ENCODE data around the gene PAK5. TPM values are rescaled to one million over a fixed set of nuclear protein-coding genes. Genes with fewer than 3 reads are reported as not detected.

The PAK5 gene
- total and polyA plus RNA-seq, 4 donors: 0.03 to 0.51 (median 0.16) TPM

DNA sequence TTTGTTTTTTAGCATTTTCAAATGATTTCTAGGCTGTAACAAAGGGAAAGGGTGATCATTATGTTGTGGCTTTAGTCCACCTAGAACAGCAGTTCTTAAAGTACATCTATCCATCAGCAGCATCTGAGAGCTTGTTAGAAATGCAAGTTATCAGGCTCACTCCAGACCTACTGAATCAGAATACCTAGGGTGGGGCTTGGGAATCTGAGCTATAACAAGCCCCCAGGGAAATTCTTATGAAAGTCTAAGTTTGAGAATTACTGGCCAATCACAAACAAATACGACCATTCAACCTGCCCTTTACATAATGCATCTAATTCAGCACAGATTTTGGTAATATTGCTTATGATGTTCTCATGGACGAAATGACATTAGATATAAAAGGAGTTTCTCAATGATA lies 201.0 kb downstream of the PAK5 start:
- 79 to 90% methylated on average over 2 of the region's 2 CpGs for WGBS, 2 donors

DNA sequence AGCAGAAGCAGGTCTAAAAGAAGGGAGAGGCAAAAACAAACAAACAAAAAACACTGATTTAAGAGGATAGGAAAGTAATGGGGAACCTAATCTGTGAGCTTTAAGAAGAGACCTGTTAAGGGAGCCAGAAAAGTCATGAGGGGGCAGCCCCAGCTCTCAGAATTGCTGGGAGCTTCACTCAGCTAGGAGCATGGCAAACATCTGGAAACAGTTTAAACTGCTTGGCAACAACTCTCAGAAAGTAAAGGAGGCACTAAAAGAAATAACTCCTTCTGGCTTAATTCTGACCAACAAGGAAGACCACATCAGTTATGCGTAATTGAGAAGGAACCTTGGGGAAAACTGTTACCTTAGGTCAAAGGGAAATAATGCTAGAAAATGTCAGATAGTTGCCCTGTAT lies 203.1 kb downstream of the PAK5 start:
- H3K27me3 ChIP-seq (ENCODE audit: control insufficient read depth in 3 of 3, insufficient read depth in 3 of 3, low read length in 2 of 3): no peaks in the 10 kb centered on the region
- 89 to 90% methylated on average over 1 of the region's 1 CpG for WGBS, 2 donors
- H3K36me3 ChIP-seq (ENCODE audit: control insufficient read depth in 4 of 4, insufficient read depth in 4 of 4, low read length in 4 of 4): no peaks in the 10 kb centered on the region
- no peaks in the 10 kb centered on the region for H3K9me3 ChIP-seq (ENCODE audit: control insufficient read depth in 4 of 4, insufficient read depth in 3 of 4, low read length in 3 of 4)
- no peaks in the 10 kb centered on the region for H3K4me1 ChIP-seq (ENCODE audit: control insufficient read depth in 5 of 5, insufficient read depth in 5 of 5, low read length in 5 of 5)
- no peak overlapping the region for H3K9ac ChIP-seq (ENCODE audit: insufficient read depth in 1 of 2, low read length in 2 of 2)
- TF ChIP-seq, protein P1, sequence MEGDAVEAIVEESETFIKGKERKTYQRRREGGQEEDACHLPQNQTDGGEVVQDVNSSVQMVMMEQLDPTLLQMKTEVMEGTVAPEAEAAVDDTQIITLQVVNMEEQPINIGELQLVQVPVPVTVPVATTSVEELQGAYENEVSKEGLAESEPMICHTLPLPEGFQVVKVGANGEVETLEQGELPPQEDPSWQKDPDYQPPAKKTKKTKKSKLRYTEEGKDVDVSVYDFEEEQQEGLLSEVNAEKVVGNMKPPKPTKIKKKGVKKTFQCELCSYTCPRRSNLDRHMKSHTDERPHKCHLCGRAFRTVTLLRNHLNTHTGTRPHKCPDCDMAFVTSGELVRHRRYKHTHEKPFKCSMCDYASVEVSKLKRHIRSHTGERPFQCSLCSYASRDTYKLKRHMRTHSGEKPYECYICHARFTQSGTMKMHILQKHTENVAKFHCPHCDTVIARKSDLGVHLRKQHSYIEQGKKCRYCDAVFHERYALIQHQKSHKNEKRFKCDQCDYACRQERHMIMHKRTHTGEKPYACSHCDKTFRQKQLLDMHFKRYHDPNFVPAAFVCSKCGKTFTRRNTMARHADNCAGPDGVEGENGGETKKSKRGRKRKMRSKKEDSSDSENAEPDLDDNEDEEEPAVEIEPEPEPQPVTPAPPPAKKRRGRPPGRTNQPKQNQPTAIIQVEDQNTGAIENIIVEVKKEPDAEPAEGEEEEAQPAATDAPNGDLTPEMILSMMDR (IDR thresholded peaks at IDR 0.05; ENCODE audit: control extremely low read depth, extremely low read depth): no peak
- H3K27ac ChIP-seq (ENCODE audit: low read depth in 1 of 2, low read length in 1 of 2): no peak overlapping the region
- DNase-seq (no peak), ATAC-seq (ENCODE audit: insufficient read depth, low FRiP score) (no peak)
- no peak overlapping the region for H3K4me3 ChIP-seq

More for the DNA sequence above, 201.0 kb downstream of the PAK5 start:
- H3K4me3 ChIP-seq: no peak overlapping the region
- no peaks in the 10 kb centered on the region for H3K4me1 ChIP-seq (ENCODE audit: control insufficient read depth in 5 of 5, insufficient read depth in 5 of 5, low read length in 5 of 5)
- no peaks in the 10 kb centered on the region for H3K9me3 ChIP-seq (ENCODE audit: control insufficient read depth in 4 of 4, insufficient read depth in 3 of 4, low read length in 3 of 4)
- H3K36me3 ChIP-seq (ENCODE audit: control insufficient read depth in 4 of 4, insufficient read depth in 4 of 4, low read length in 4 of 4): no peaks in the 10 kb centered on the region
- TF ChIP-seq, protein P1 (IDR thresholded peaks at IDR 0.05; ENCODE audit: control extremely low read depth, extremely low read depth): no peak
- H3K27me3 ChIP-seq (ENCODE audit: control insufficient read depth in 3 of 3, insufficient read depth in 3 of 3, low read length in 2 of 3): no peaks in the 10 kb centered on the region
- H3K27ac ChIP-seq (ENCODE audit: low read depth in 1 of 2, low read length in 1 of 2): no peak overlapping the region
- no peak overlapping the region for H3K9ac ChIP-seq (ENCODE audit: insufficient read depth in 1 of 2, low read length in 2 of 2)
- DNase-seq (no peak), ATAC-seq (ENCODE audit: insufficient read depth, low FRiP score) (no peak)

DNA sequence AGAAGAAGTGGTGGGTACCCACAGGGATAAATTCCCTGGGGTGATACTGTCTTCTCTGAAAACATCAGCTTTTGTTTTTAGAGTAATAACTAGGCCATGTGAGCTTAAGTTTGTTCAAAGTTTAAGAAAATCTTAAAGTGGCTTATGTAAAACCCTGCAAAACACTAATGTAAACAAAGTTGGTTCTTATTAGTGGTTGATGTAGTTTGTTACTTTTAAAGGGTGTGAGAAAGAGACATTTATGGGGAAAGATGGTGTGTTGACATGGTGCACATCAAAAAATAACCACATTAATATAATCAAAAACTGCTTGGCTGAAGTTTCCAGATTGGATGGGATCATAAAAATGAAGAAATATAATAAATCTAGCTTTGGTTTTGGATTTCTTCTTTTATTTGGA lies 204.5 kb downstream of the PAK5 start:
- Histone ChIP-seq H3K9ac (ENCODE audit: insufficient read depth in 1 of 2, low read length in 2 of 2) (no peak overlapping the region), H3K9me3 (ENCODE audit: control insufficient read depth in 4 of 4, insufficient read depth in 3 of 4, low read length in 3 of 4) (no peaks in the 10 kb centered on the region), H3K27ac (ENCODE audit: low read depth in 1 of 2, low read length in 1 of 2) (no peak overlapping the region), H3K4me1 (ENCODE audit: control insufficient read depth in 5 of 5, insufficient read depth in 5 of 5, low read length in 5 of 5) (no peaks in the 10 kb centered on the region), H3K36me3 (ENCODE audit: control insufficient read depth in 4 of 4, insufficient read depth in 4 of 4, low read length in 4 of 4) (no peaks in the 10 kb centered on the region), H3K27me3 (ENCODE audit: control insufficient read depth in 3 of 3, insufficient read depth in 3 of 3, low read length in 2 of 3) (no peaks in the 10 kb centered on the region), H3K4me3 (no peak overlapping the region)
- DNase-seq (no peak), ATAC-seq (ENCODE audit: insufficient read depth, low FRiP score) (no peak)
- TF ChIP-seq, protein P1 (IDR thresholded peaks at IDR 0.05; ENCODE audit: control extremely low read depth, extremely low read depth): no peak

DNA sequence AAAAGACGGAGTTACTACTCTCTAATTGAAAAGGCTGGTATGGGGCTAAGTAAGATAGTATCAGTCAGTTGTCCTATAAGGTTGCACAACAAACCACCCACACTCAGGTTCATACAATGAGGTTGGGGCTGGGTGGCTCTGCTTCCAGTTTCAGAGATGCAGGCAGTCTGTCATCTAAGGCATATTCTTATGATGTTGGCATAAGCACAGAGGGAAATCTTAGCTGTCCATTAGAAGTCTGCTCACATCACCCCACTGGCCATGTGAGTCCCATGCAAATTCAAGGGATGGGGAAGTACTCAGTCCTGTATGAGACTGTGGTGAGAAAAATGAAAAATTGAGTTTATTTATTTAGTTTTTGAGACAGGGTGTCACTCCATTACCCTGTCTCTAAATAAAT lies 205.9 kb downstream of the PAK5 start:
- Histone ChIP-seq H3K27me3 (ENCODE audit: control insufficient read depth in 3 of 3, insufficient read depth in 3 of 3, low read length in 2 of 3) (no peaks in the 10 kb centered on the region), H3K9me3 (ENCODE audit: control insufficient read depth in 4 of 4, insufficient read depth in 3 of 4, low read length in 3 of 4) (no peaks in the 10 kb centered on the region), H3K9ac (ENCODE audit: insufficient read depth in 1 of 2, low read length in 2 of 2) (no peak overlapping the region), H3K36me3 (ENCODE audit: control insufficient read depth in 4 of 4, insufficient read depth in 4 of 4, low read length in 4 of 4) (no peaks in the 10 kb centered on the region), H3K4me1 (ENCODE audit: control insufficient read depth in 5 of 5, insufficient read depth in 5 of 5, low read length in 5 of 5) (no peaks in the 10 kb centered on the region), H3K4me3 (no peak overlapping the region), H3K27ac (ENCODE audit: low read depth in 1 of 2, low read length in 1 of 2) (no peak overlapping the region)
- TF ChIP-seq, protein P1 (IDR thresholded peaks at IDR 0.05; ENCODE audit: control extremely low read depth, extremely low read depth): no peak
- 35 to 45% methylated on average over 1 of the region's 1 CpG for WGBS, 2 donors
- no peak for ATAC-seq (ENCODE audit: insufficient read depth, low FRiP score)
- no peak for DNase-seq
